Skeletal muscle tissue (tissue), 4 donors: ENCODE measurements around the gene HDAC4. TPM values are rescaled to one million over a fixed set of nuclear protein-coding genes. Genes with fewer than 3 reads are reported as not detected.

Source experiments
- H3K27ac ChIP-seq: one replicate; pipeline ENCODE4 v1.7.0; 2013; ENCODE audit warnings: mild to moderate bottlenecking, low read depth, low read length, inconsistent platforms
- H3K27me3 ChIP-seq, 3 donors: one replicate each; pipeline ENCODE4 v1.7.0; 2013; ENCODE audit warnings: low read length in 3 of 3; ENCODE audit not compliant: control insufficient read depth in 3 of 3, insufficient read depth in 3 of 3
- H3K36me3 ChIP-seq, 3 donors: one replicate each; pipeline ENCODE4 v1.7.0; 2013; ENCODE audit warnings: low read length in 3 of 3; ENCODE audit not compliant: control insufficient read depth in 3 of 3, insufficient read depth in 3 of 3
- H3K4me1 ChIP-seq, 3 donors: one replicate each; pipeline ENCODE4 v1.7.0; 2013; ENCODE audit warnings: low read length in 3 of 3, mild to moderate bottlenecking in 3 of 3; ENCODE audit not compliant: control insufficient read depth in 3 of 3, insufficient read depth in 3 of 3
- H3K4me3 ChIP-seq, 3 donors: one replicate each; pipeline ENCODE4 v1.7.0; 2013; ENCODE audit warnings: low read length in 3 of 3
- H3K9ac ChIP-seq, 3 donors: one replicate each; pipeline ENCODE4 v1.7.0; 2013; ENCODE audit warnings: low read length in 3 of 3, mild to moderate bottlenecking in 3 of 3, moderate library complexity in 2 of 3, low read depth in 1 of 3
- H3K9me3 ChIP-seq, 3 donors: one replicate each; pipeline ENCODE4 v1.7.0; 2013; ENCODE audit warnings: low read length in 3 of 3; ENCODE audit not compliant: control insufficient read depth in 3 of 3
- total RNA-seq: library from RNA; depleted of rRNA; stranded (reverse); fragments of >200 nt; gene quantifications from one replicate; pipeline ENCODE4 v1.2.3, GENCODE V29; 2014
- donor health status: Osteomylitis.

Gene HDAC4
- total RNA-seq, 1 donor from 2014 or later, result 23.5 TPM

GRCh38 chr2:239429473-239430350 lies 28.9 kb upstream of the HDAC4 start:
- Histone ChIP-seq H3K9me3 (no peaks in the 10 kb centered on the region), H3K27ac (no peak overlapping the region), H3K36me3 (no peaks in the 10 kb centered on the region), H3K9ac (no peak overlapping the region), H3K4me3 (no peak overlapping the region), H3K4me1 (no peaks in the 10 kb centered on the region), H3K27me3 (peaks cover 0 to 2% (median 0%) of the 10 kb centered on the region in 3 donors)

- Histone ChIP-seq H3K27ac (no peak overlapping the region), H3K9me3 (no peaks in the 10 kb centered on the region), H3K27me3 (peaks cover 2 to 6% (median 4%) of the 10 kb centered on the region in 3 donors), H3K4me3 (no peak overlapping the region), H3K4me1 (no peaks in the 10 kb centered on the region), H3K9ac (no peak overlapping the region), H3K36me3 (no peaks in the 10 kb centered on the region)
Measured at GRCh38 chr2:239425631-239426030, 24.8 kb upstream of the HDAC4 start.

GRCh38 chr2:239424337-239425045 lies 23.7 kb upstream of the HDAC4 start:
- H3K4me1 ChIP-seq, result no peaks in the 10 kb centered on the region
- H3K4me3 ChIP-seq, result no peak overlapping the region
- no peaks in the 10 kb centered on the region for H3K36me3 ChIP-seq
- H3K27ac ChIP-seq, result no peak overlapping the region
- no peak overlapping the region for H3K9ac ChIP-seq
- H3K9me3 ChIP-seq, result no peaks in the 10 kb centered on the region
- peaks cover 2 to 7% (median 6%) of the 10 kb centered on the region in 3 donors for H3K27me3 ChIP-seq

- no peaks in the 10 kb centered on the region for H3K4me1 ChIP-seq
- no peak overlapping the region for H3K27ac ChIP-seq
- H3K36me3 ChIP-seq, result no peaks in the 10 kb centered on the region
- H3K9ac ChIP-seq, result no peak overlapping the region
- H3K27me3 ChIP-seq, result peaks cover 2 to 7% (median 6%) of the 10 kb centered on the region in 3 donors
- no peaks in the 10 kb centered on the region for H3K9me3 ChIP-seq
- no peak overlapping the region for H3K4me3 ChIP-seq
Measured at GRCh38 chr2:239423551-239423950, 22.7 kb upstream of the HDAC4 start.

- H3K36me3 ChIP-seq, result no peaks in the 10 kb centered on the region
- peaks cover 0 to 7% (median 6%) of the 10 kb centered on the region in 3 donors for H3K27me3 ChIP-seq
- H3K4me1 ChIP-seq, result no peaks in the 10 kb centered on the region
- H3K9ac ChIP-seq, result no peak overlapping the region
- H3K9me3 ChIP-seq, result no peaks in the 10 kb centered on the region
- H3K4me3 ChIP-seq, result no peak overlapping the region
- H3K27ac ChIP-seq, result no peak overlapping the region
Measured at GRCh38 chr2:239421851-239422250, 21.0 kb upstream of the HDAC4 start.

- H3K4me1 ChIP-seq, result no peaks in the 10 kb centered on the region
- no peaks in the 10 kb centered on the region for H3K36me3 ChIP-seq
- H3K27ac ChIP-seq, result no peak overlapping the region
- H3K9ac ChIP-seq, result no peak overlapping the region
- H3K9me3 ChIP-seq, result no peaks in the 10 kb centered on the region
- no peak overlapping the region for H3K4me3 ChIP-seq
- H3K27me3 ChIP-seq, result peaks cover 0 to 7% (median 6%) of the 10 kb centered on the region in 3 donors
Measured at GRCh38 chr2:239420082-239420481, 19.3 kb upstream of the HDAC4 start.

- no peak overlapping the region for H3K9ac ChIP-seq
- peaks cover 0 to 7% (median under 1%) of the 10 kb centered on the region in 3 donors for H3K27me3 ChIP-seq
- H3K27ac ChIP-seq, result no peak overlapping the region
- no peaks in the 10 kb centered on the region for H3K36me3 ChIP-seq
- H3K9me3 ChIP-seq, result no peaks in the 10 kb centered on the region
- no peaks in the 10 kb centered on the region for H3K4me1 ChIP-seq
- no peak overlapping the region for H3K4me3 ChIP-seq
Measured at GRCh38 chr2:239418918-239419317, 18.1 kb upstream of the HDAC4 start.

- no peaks in the 10 kb centered on the region for H3K4me1 ChIP-seq
- H3K27ac ChIP-seq, result no peak overlapping the region
- no peak overlapping the region for H3K9ac ChIP-seq
- H3K4me3 ChIP-seq, result no peak overlapping the region
- H3K27me3 ChIP-seq, result no peaks in the 10 kb centered on the region
- no peaks in the 10 kb centered on the region for H3K36me3 ChIP-seq
- peaks cover 0 to 10% (median 8%) of the 10 kb centered on the region in 3 donors for H3K9me3 ChIP-seq
Measured at GRCh38 chr2:239412905-239413603, 12.2 kb upstream of the HDAC4 start.

GRCh38 chr2:239411549-239412319 lies 10.9 kb upstream of the HDAC4 start:
- H3K9me3 ChIP-seq, result peaks cover 0 to 10% (median 8%) of the 10 kb centered on the region in 3 donors
- H3K4me1 ChIP-seq, result peaks cover 0 to 4% (median 0%) of the 10 kb centered on the region in 3 donors
- no peaks in the 10 kb centered on the region for H3K27me3 ChIP-seq
- no peak overlapping the region for H3K4me3 ChIP-seq
- no peak overlapping the region for H3K9ac ChIP-seq
- no peaks in the 10 kb centered on the region for H3K36me3 ChIP-seq
- H3K27ac ChIP-seq, result no peak overlapping the region
